HepG2 (cell line): ENCODE measurements around the gene DDOST. TPM values are rescaled to one million over a fixed set of nuclear protein-coding genes. Genes with fewer than 3 reads are reported as not detected.
A peak's percentile ranks its signal among the peaks of the same experiment; 100 is the strongest.

Source experiments
- EEA1 ChIP-seq: sonication (generic); formaldehyde crosslinking; IDR thresholded peaks from 2 replicates; pipeline ENCODE4 v1.5.1; 2020; ENCODE audit warnings: mild to moderate bottlenecking, missing genetic modification reagents, borderline replicate concordance
- FOXK1 ChIP-seq: sonication (generic); formaldehyde crosslinking; IDR thresholded peaks from 2 replicates; pipeline ENCODE4 v1.4.0; 2020; ENCODE audit warnings: low read depth, missing genetic modification reagents, borderline replicate concordance
- GPN1 ChIP-seq: sonication (generic); formaldehyde crosslinking; IDR thresholded peaks from 2 replicates; pipeline ENCODE4 v1.5.1; 2020; ENCODE audit warnings: missing genetic modification reagents, borderline replicate concordance
- HOXA9 ChIP-seq: sonication (generic); formaldehyde crosslinking; IDR thresholded peaks from 2 replicates; pipeline ENCODE4 v1.8.1; 2022; ENCODE audit warnings: missing genetic modification reagents, mild to moderate bottlenecking, moderate library complexity, borderline replicate concordance
- IKZF5 ChIP-seq: IDR thresholded peaks from 2 replicates; pipeline ENCODE4 v1.6.1; 2018; ENCODE audit warnings: missing genetic modification reagents, mild to moderate bottlenecking, missing compliant biosample characterization
- KLF6 ChIP-seq: IDR thresholded peaks from 2 replicates; pipeline ENCODE4 v1.8.0; 2016; ENCODE audit warnings: missing biosample characterization, missing genetic modification reagents
- MAZ ChIP-seq, 2 experiments: sonication (generic) in 1 of 2; formaldehyde crosslinking in 1 of 2; IDR thresholded peaks; 2 replicates each; pipeline versions ENCODE4 v1.5.0 to v1.6.1; 2012 to 2020; ENCODE audit warnings: low read depth in 2 of 2, mild to moderate bottlenecking in 2 of 2, borderline replicate concordance in 1 of 2, improper control_type of control experiment in 1 of 2, low read length in 1 of 2, missing genetic modification reagents in 1 of 2, moderate library complexity in 1 of 2
- MBD4 ChIP-seq: IDR thresholded peaks from 2 replicates; pipeline ENCODE4 v1.6.1; 2012; ENCODE audit warnings: low read length, inconsistent platforms, borderline replicate concordance
- MTA3 ChIP-seq: sonication (generic); formaldehyde crosslinking; IDR thresholded peaks from 2 replicates; pipeline ENCODE4 v1.4.0; 2020; ENCODE audit warnings: missing genetic modification reagents
- NFYB ChIP-seq: sonication (generic); formaldehyde crosslinking; IDR thresholded peaks from 2 replicates; pipeline ENCODE4 v1.4.0; 2020; ENCODE audit warnings: missing genetic modification reagents
- PAF1 ChIP-seq: IDR thresholded peaks from 2 replicates; pipeline ENCODE4 v1.6.1; 2016; ENCODE audit warnings: missing genetic modification reagents, missing compliant biosample characterization
- PHB2 ChIP-seq: fragments of 450-650 bp; IDR thresholded peaks from 2 replicates; pipeline ENCODE4 v1.6.1; 2018; ENCODE audit not compliant: partially characterized antibody
- TFAP4 ChIP-seq: sonication (generic); IDR thresholded peaks from 2 replicates; pipeline ENCODE4 v1.6.1; 2016; ENCODE audit warnings: low read depth, borderline replicate concordance
- TMF1 ChIP-seq: sonication (generic); formaldehyde crosslinking; IDR thresholded peaks from 2 replicates; pipeline ENCODE4 v1.8.1; 2022; ENCODE audit warnings: low read depth, missing genetic modification reagents
- ZNF569 ChIP-seq: sonication (generic); formaldehyde crosslinking; IDR thresholded peaks from 2 replicates; pipeline ENCODE4 v1.5.0; 2020; ENCODE audit warnings: mild to moderate bottlenecking, missing genetic modification reagents, moderate library complexity, borderline replicate concordance
- ZNF574 ChIP-seq: sonication (generic); formaldehyde crosslinking; IDR thresholded peaks from 2 replicates; pipeline ENCODE4 v1.4.0; 2020; ENCODE audit warnings: missing genetic modification reagents
- polyA plus RNA-seq, 8 experiments: library from polyadenylated mRNA; depleted of rRNA in 3 of 8; stranded (reverse) in 7 of 8; unstranded in 1 of 8; fragments of >200 nt; fragmentation: Illumina TruSeq in 4 of 8; extraction: Trizol in 4 of 8; gene quantifications; 2 replicates each; pipeline versions ENCODE4 v1.2.1 to v1.2.3, GENCODE V29; 2011 to 2016; ENCODE audit warnings: low read depth in 4 of 8, missing spikeins in 1 of 8, mixed read lengths in 1 of 8; ENCODE audit not compliant: insufficient read depth in 1 of 8
- total RNA-seq, 5 experiments: library from RNA; depleted of rRNA; stranded (reverse); fragments of >200 nt; fragmentation: Illumina TruSeq; extraction: Trizol; gene quantifications; 2 replicates each; pipeline ENCODE4 v1.2.3, GENCODE V29; 2016; ENCODE audit warnings: low read depth in 1 of 5
- TF ChIP-seq, protein P1 (sequence below): sonication (generic); formaldehyde crosslinking; conservative IDR thresholded peaks from 2 replicates; pipeline ENCODE4 v1.4.0; 2020; ENCODE audit warnings: missing genetic modification reagents
- TF ChIP-seq, protein P2 (sequence below), 2 experiments: sonication (generic) in 1 of 2; formaldehyde crosslinking in 1 of 2; IDR thresholded peaks; 2 replicates each; pipeline versions ENCODE4 v1.4.0 to v1.6.1; 2018 to 2020; ENCODE audit warnings: missing genetic modification reagents in 2 of 2, borderline replicate concordance in 1 of 2, low read depth in 1 of 2, mild to moderate bottlenecking in 1 of 2, missing biosample characterization in 1 of 2

The DDOST gene
- total and polyA plus RNA-seq, 2 of the 13 experiments (the other 11 are each of a cell fraction or from before 2014, with no cell fraction given) = 335 to 494 TPM

- TF ChIP-seq KLF6 (CRISPR knock-in tag) = peak; percentile 74; the same call in 1 of the 2 replicates
- no peak for TF ChIP-seq TMF1
- TF ChIP-seq MBD4 = no peak
- TF ChIP-seq NFYB (CRISPR knock-in tag) = no peak
- TF ChIP-seq HOXA9 (CRISPR knock-in tag) = no peak
- no peak for TF ChIP-seq PAF1 (CRISPR knock-in tag)
- no peak for TF ChIP-seq MTA3 (CRISPR knock-in tag)
- TF ChIP-seq GPN1 (CRISPR knock-in tag) = no peak
- TF ChIP-seq ZNF574 = 0 out of 2 replicates have a peak, but pooled peaks have one; percentile 17
- peak; percentile 15; the same call in 1 of the 2 replicates for TF ChIP-seq MAZ (IDR thresholded peaks at IDR 0.05; ENCODE audit: borderline replicate concordance, low read depth, low read length)
- TF ChIP-seq MAZ (CRISPR knock-in tag; IDR thresholded peaks at IDR 0.05; ENCODE audit: low read depth) = peak; percentile 82; the same call in 1 of the 2 replicates
- TF ChIP-seq, protein P1, sequence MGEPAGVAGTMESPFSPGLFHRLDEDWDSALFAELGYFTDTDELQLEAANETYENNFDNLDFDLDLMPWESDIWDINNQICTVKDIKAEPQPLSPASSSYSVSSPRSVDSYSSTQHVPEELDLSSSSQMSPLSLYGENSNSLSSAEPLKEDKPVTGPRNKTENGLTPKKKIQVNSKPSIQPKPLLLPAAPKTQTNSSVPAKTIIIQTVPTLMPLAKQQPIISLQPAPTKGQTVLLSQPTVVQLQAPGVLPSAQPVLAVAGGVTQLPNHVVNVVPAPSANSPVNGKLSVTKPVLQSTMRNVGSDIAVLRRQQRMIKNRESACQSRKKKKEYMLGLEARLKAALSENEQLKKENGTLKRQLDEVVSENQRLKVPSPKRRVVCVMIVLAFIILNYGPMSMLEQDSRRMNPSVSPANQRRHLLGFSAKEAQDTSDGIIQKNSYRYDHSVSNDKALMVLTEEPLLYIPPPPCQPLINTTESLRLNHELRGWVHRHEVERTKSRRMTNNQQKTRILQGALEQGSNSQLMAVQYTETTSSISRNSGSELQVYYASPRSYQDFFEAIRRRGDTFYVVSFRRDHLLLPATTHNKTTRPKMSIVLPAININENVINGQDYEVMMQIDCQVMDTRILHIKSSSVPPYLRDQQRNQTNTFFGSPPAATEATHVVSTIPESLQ (CRISPR knock-in tag) = no peak
- TF ChIP-seq EEA1 (CRISPR knock-in tag) = no peak
- no peak for TF ChIP-seq TFAP4
- no peak for TF ChIP-seq IKZF5 (CRISPR knock-in tag)
- TF ChIP-seq, protein P2, sequence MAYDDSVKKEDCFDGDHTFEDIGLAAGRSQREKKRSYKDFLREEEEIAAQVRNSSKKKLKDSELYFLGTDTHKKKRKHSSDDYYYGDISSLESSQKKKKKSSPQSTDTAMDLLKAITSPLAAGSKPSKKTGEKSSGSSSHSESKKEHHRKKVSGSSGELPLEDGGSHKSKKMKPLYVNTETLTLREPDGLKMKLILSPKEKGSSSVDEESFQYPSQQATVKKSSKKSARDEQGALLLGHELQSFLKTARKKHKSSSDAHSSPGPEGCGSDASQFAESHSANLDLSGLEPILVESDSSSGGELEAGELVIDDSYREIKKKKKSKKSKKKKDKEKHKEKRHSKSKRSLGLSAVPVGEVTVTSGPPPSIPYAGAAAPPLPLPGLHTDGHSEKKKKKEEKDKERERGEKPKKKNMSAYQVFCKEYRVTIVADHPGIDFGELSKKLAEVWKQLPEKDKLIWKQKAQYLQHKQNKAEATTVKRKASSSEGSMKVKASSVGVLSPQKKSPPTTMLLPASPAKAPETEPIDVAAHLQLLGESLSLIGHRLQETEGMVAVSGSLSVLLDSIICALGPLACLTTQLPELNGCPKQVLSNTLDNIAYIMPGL (CRISPR knock-in tag; IDR thresholded peaks at IDR 0.05; ENCODE audit: borderline replicate concordance in 1 of 2, low read depth in 1 of 2) = peak; percentile 67 to 73; a peak in 3 of 4 replicates
- no peak for TF ChIP-seq PHB2
- no peak for TF ChIP-seq FOXK1
- no peak for TF ChIP-seq ZNF569 (CRISPR knock-in tag)
Observed at GRCh38 chr1:20696397-20697333, 35.5 kb upstream of the DDOST start (continued).
